GM12878 (cell line): ENCODE measurements around the gene ATP5MK. TPM values are rescaled to one million over a fixed set of nuclear protein-coding genes. Genes with fewer than 3 reads are reported as not detected.

Source experiments
- ATAC-seq: fragments of 200-7000 bp; cut with Tn5 transposase; 3 replicates; pipeline ENCODE4 v1.9.1; 2020; ENCODE audit warnings: mild to moderate bottlenecking, moderate library complexity
- BruUV-seq: library from RNA; stranded (reverse); fragments of 400-500 nt; replicated peaks from 2 replicates; lab custom pipeline; 2021; lab: Mats Ljungman, UMichigan
- CTCF ChIA-PET: fragments of 300-600 bp; sonication (Branson Sonifier 250); formaldehyde crosslinking; extraction: SDS; loops from one replicate; lab custom pipeline; 2021; ENCODE audit warnings: inconsistent platforms; lab: Yijun Ruan, JAX
- POLR2A ChIA-PET: fragments of 350-600 bp; formaldehyde crosslinking; extraction: SDS; loops from one replicate; lab custom pipeline; 2021; ENCODE audit warnings: inconsistent platforms; lab: Charles Lee
- RAD21 ChIA-PET: fragments of 300-600 bp; sonication (Branson Sonifier 250); formaldehyde crosslinking; loops from one replicate; lab custom pipeline; 2023; ENCODE audit warnings: antibody characterized with exemption; ENCODE audit not compliant: unreplicated experiment; lab: Charles Lee
- SMC1A ChIA-PET: fragments of 300-600 bp; sonication (Branson Sonifier 250); formaldehyde crosslinking; loops from one replicate; lab custom pipeline; 2023; ENCODE audit not compliant: unreplicated experiment, uncharacterized antibody; lab: Charles Lee
- DNase-seq: peaks from one replicate; pipeline ENCODE4 v3.0.0-alpha.2; 2011; ENCODE audit warnings: low read depth, low spot score
- FAIRE-seq: peaks from 3 replicates; lab custom pipeline; 2011; peaks lifted over from hg19 to GRCh38; lab: Jason Lieb, UNC
- H2AFZ ChIP-seq: 2 replicates; pipeline ENCODE4 v1.6.0; 2011; ENCODE audit warnings: low read depth, low read length, control low read depth; ENCODE audit not compliant: control insufficient read depth
- H3K27ac ChIP-seq: 2 replicates; pipeline ENCODE4 v1.5.1; 2011; ENCODE audit warnings: control low read depth; ENCODE audit not compliant: control insufficient read depth, insufficient read depth
- H3K27me3 ChIP-seq, 2 experiments: replicated peaks in 1 of 2; 2 replicates each; pipeline versions ENCODE4 v1.6.0 to v1.6.1; 2011; ENCODE audit warnings: low read length in 1 of 2; ENCODE audit not compliant: control insufficient read depth in 2 of 2, insufficient read depth in 2 of 2
- H3K36me3 ChIP-seq, 2 experiments: 2 replicates each; pipeline ENCODE4 v1.5.1; 2011; ENCODE audit warnings: low read length in 1 of 2; ENCODE audit not compliant: control insufficient read depth in 2 of 2, insufficient read depth in 2 of 2
- H3K4me1 ChIP-seq: 2 replicates; pipeline ENCODE4 v1.6.1; 2011; ENCODE audit warnings: mild to moderate bottlenecking, low read length, moderate library complexity, mixed read lengths; ENCODE audit not compliant: control insufficient read depth, insufficient read depth
- H3K4me2 ChIP-seq: 2 replicates; pipeline ENCODE4 v1.6.0; 2011; ENCODE audit warnings: control low read depth; ENCODE audit not compliant: control insufficient read depth, insufficient read depth
- H3K4me3 ChIP-seq: fragments of 200-600 bp; sonication (generic); 2 replicates; pipeline ENCODE4 v1.5.1; 2016
- H3K79me2 ChIP-seq: 2 replicates; pipeline ENCODE4 v1.6.0; 2011; ENCODE audit warnings: low read length; ENCODE audit not compliant: control insufficient read depth, insufficient read depth
- H3K9ac ChIP-seq: 2 replicates; pipeline ENCODE4 v1.8.0; 2011; ENCODE audit warnings: low read length, control low read depth, mixed read lengths; ENCODE audit not compliant: control insufficient read depth, insufficient read depth
- H3K9me3 ChIP-seq: replicated peaks from 3 replicates; pipeline ENCODE4 v1.5.1; 2011; ENCODE audit warnings: mild to moderate bottlenecking, low read length; ENCODE audit not compliant: control insufficient read depth, insufficient read depth
- H4K20me1 ChIP-seq: 2 replicates; pipeline ENCODE4 v1.6.0; 2011; ENCODE audit not compliant: control insufficient read depth, insufficient read depth
- BCL3 ChIP-seq: IDR thresholded peaks from 2 replicates; pipeline ENCODE4 v1.6.1; 2011; ENCODE audit warnings: borderline replicate concordance, low read depth, mild to moderate bottlenecking, moderate library complexity, low read length; ENCODE audit not compliant: insufficient read depth, poor library complexity, severe bottlenecking
- CTCF ChIP-seq, 3 experiments: IDR thresholded peaks in 2 of 3; conservative IDR thresholded peaks in 1 of 3; 2 replicates each; pipeline ENCODE4 v1.5.1; 2011; ENCODE audit warnings: low read depth in 3 of 3, low read length in 3 of 3, mild to moderate bottlenecking in 3 of 3, control low read depth in 2 of 3, moderate library complexity in 2 of 3, inconsistent platforms in 1 of 3, mixed read lengths in 1 of 3; ENCODE audit not compliant: control insufficient read depth in 2 of 3, insufficient read depth in 1 of 3; ENCODE audit errors: extremely low read depth in 1 of 3
- EGR1 ChIP-seq, 2 experiments: IDR thresholded peaks; 1 replicate in 1 of 2; 2 replicates in 1 of 2; pipeline ENCODE4 v1.6.1; 2011 to 2012; ENCODE audit warnings: low read depth in 2 of 2, low read length in 2 of 2, borderline replicate concordance in 1 of 2, mild to moderate bottlenecking in 1 of 2, moderate library complexity in 1 of 2
- IKZF2 ChIP-seq, 2 experiments: fragments of 450-650 bp; IDR thresholded peaks; 2 replicates each; pipeline ENCODE4 v1.6.1; 2017; ENCODE audit warnings: mild to moderate bottlenecking in 2 of 2, moderate library complexity in 2 of 2
- MEF2A ChIP-seq: IDR thresholded peaks from 2 replicates; pipeline ENCODE4 v1.6.1; 2011; ENCODE audit warnings: low read depth, mild to moderate bottlenecking, low read length, moderate library complexity; ENCODE audit not compliant: insufficient read depth
- PML ChIP-seq: IDR thresholded peaks from 2 replicates; pipeline ENCODE4 v1.6.1; 2012; ENCODE audit warnings: low read length, inconsistent platforms
- SIX5 ChIP-seq: IDR thresholded peaks from 2 replicates; pipeline ENCODE4 v1.6.1; 2011; ENCODE audit warnings: mild to moderate bottlenecking, low read depth, low read length, moderate library complexity; ENCODE audit not compliant: severe bottlenecking
- SMC3 ChIP-seq: IDR thresholded peaks from 2 replicates; pipeline ENCODE4 v1.6.1; 2011; ENCODE audit warnings: low read length, improper control_type of control experiment, borderline replicate concordance
- SPI1 ChIP-seq: IDR thresholded peaks from 2 replicates; pipeline ENCODE4 v1.6.1; 2011; ENCODE audit warnings: low read depth, mild to moderate bottlenecking, low read length, moderate library complexity, borderline replicate concordance; ENCODE audit not compliant: insufficient read depth
- WRNIP1 ChIP-seq: IDR thresholded peaks from 2 replicates; pipeline ENCODE4 v1.6.1; 2011; ENCODE audit warnings: low read depth, low read length, improper control_type of control experiment, borderline replicate concordance
- ZNF217 ChIP-seq: fragments of 450-650 bp; IDR thresholded peaks from 2 replicates; pipeline ENCODE4 v1.6.1; 2017; ENCODE audit warnings: antibody characterized with exemption, mild to moderate bottlenecking
- ZNF622 ChIP-seq: fragments of 450-650 bp; IDR thresholded peaks from 2 replicates; pipeline ENCODE4 v1.6.1; 2017; ENCODE audit warnings: mild to moderate bottlenecking, inconsistent platforms
- ZSCAN29 ChIP-seq: fragments of 450-650 bp; IDR thresholded peaks from 2 replicates; pipeline ENCODE4 v1.6.1; 2017; ENCODE audit warnings: mild to moderate bottlenecking, moderate library complexity
- WGBS: methylation state at CpG from one replicate; pipeline ENCODE4 v1.1.6; 2016; ENCODE audit warnings: low lambda C conversion rate; ENCODE audit not compliant: insufficient replicate concordance, insufficient coverage; ENCODE audit errors: missing lambda C conversion rate; 5-methylcytosine and 5-hydroxymethylcytosine counted together
- in situ Hi-C: fragments of 300-500 bp; cut with MboI; formaldehyde crosslinking; loops from 9 replicates; pipeline ENCODE4 v1.14.3; 2018; ENCODE audit warnings: mixed read lengths
- intact Hi-C: fragments of 100-400 bp; cut with micrococcal nuclease; formaldehyde crosslinking; loops from one replicate; pipeline ENCODE4 v1.14.2; 2022; ENCODE audit not compliant: unreplicated experiment
- polyA plus RNA-seq, 11 experiments: library from polyadenylated mRNA; depleted of rRNA in 4 of 11; unstranded in 6 of 11; stranded (reverse) in 5 of 11; fragments of >200 nt; fragmentation: Nextera tagmentation in 4 of 11; fragmentation: Illumina TruSeq in 1 of 11; extraction: Ambion mirVana in 4 of 11; extraction: Trizol in 1 of 11; gene quantifications; 1 replicate in 1 of 11; 2 replicates in 10 of 11; pipeline versions ENCODE4 v1.2.1 to v1.2.3, GENCODE V29; 2011 to 2016; ENCODE audit warnings: inconsistent platforms in 2 of 11, missing spikeins in 2 of 11, low read depth in 1 of 11
- total RNA-seq, 4 experiments: library from RNA; depleted of rRNA in 3 of 4; stranded (reverse); fragments of >200 nt in 3 of 4; fragmentation: Illumina TruSeq in 1 of 4; extraction: Trizol in 1 of 4; gene quantifications; 2 replicates each; pipeline versions ENCODE4 v1.2.1 to v1.2.3, GENCODE V29; 2013 to 2021

Gene ATP5MK
- total and polyA plus RNA-seq, 10 of the 15 experiments (the other 5 are each of a cell fraction or from before 2014, with no cell fraction given): 240 to 1,790 (median 626) TPM

- H4K20me1 ChIP-seq: no peaks in the 10 kb centered on the region; the same call in 1 of the 2 replicates
- ChIA-PET SMC1A (interaction anchor here (0.7 to 1.6 kb wide), 2 partner anchors 9 to 36 kb away, joined by 3 read pairs; no protein-coding TSS in a partner anchor), RAD21 (interaction anchor here (1.0 to 2.5 kb wide), 2 partner anchors 21 to 38 kb away, joined by 3 to 7 read pairs; no protein-coding TSS in a partner anchor), CTCF (interaction anchor here (1.6 to 17.8 kb wide), 3 partner anchors 27 to 40 kb away, joined by 4 to 163 read pairs (median 7); partner anchors contain the start of gene CALHM3), POLR2A (interaction anchor here (2.1 kb wide), 1 partner anchor 25 kb away, joined by 6 read pairs; no protein-coding TSS in a partner anchor)
- ATAC-seq: no peak
- H3K27me3 ChIP-seq: no peaks in the 10 kb centered on the region
- intact Hi-C loops: loop anchor here (5.0 kb wide), 1 partner anchor 37 kb away; no protein-coding TSS in a partner anchor
- no peak overlapping the region for H3K27ac ChIP-seq
- H2AFZ ChIP-seq: no peak overlapping the region
- BruUV-seq: no TSS peak
- no peak overlapping the region for H3K4me2 ChIP-seq
- no peak overlapping the region for H3K9ac ChIP-seq
- peaks cover 9% of the 10 kb centered on the region; the same call in 1 of the 2 replicates for H3K4me1 ChIP-seq
- H3K4me3 ChIP-seq: no peak overlapping the region
- no peaks in the 10 kb centered on the region for H3K9me3 ChIP-seq
- no peak for DNase-seq
- no peak for FAIRE-seq
- peaks cover 36 to 47% of the 10 kb centered on the region in 2 experiments for H3K36me3 ChIP-seq
- WGBS: 98% methylated on average over 9 of the region's 9 CpGs
- in situ Hi-C loops: no loop called here
- peaks cover 14% of the 10 kb centered on the region for H3K79me2 ChIP-seq
- TF ChIP-seq BCL3: no peak
- no peak for TF ChIP-seq CTCF (IDR thresholded peaks at IDR 0.05 in 2 of 3, conservative IDR thresholded peaks at IDR 0.05 in 1 of 3; ENCODE audit: control insufficient read depth in 2 of 3, extremely low read depth in 1 of 3, insufficient read depth in 1 of 3, low read depth in 3 of 3, low read length in 3 of 3)
- TF ChIP-seq MEF2A: no peak
- no peak for TF ChIP-seq ZNF622
- no peak for TF ChIP-seq WRNIP1
- TF ChIP-seq SIX5: no peak
- TF ChIP-seq PML: no peak
- TF ChIP-seq EGR1 (IDR thresholded peaks at IDR 0.05; ENCODE audit: borderline replicate concordance in 1 of 2, low read depth in 2 of 2, low read length in 2 of 2): no peak
- TF ChIP-seq SPI1: no peak
- TF ChIP-seq IKZF2 (IDR thresholded peaks at IDR 0.05): no peak
- TF ChIP-seq ZSCAN29: no peak
- no peak for TF ChIP-seq SMC3
- no peak for TF ChIP-seq ZNF217
These were observed 49.1 kb upstream of the ATP5MK start for GRCh38 chr10:103445366-103445765.
